A549 (cell line): Measurements from ENCODE around the gene TEKT3. TPM values are rescaled to one million over a fixed set of nuclear protein-coding genes. Genes with fewer than 3 reads are reported as not detected.
A peak's percentile ranks its signal among the peaks of the same experiment; 100 is the strongest.

Experiments used
- ATAC-seq, 2 experiments: fragments of 200-7000 bp in 1 of 2; fragments of >200 bp in 1 of 2; cut with Nextera tagmentation in 1 of 2; cut with Tn5 transposase in 1 of 2; 3 replicates each; pipeline versions ENCODE4 v1.8.0 to v1.9.1; 2018 to 2020; ENCODE audit warnings: mild to moderate bottlenecking in 1 of 2, moderate library complexity in 1 of 2
- CTCF ChIA-PET: fragments of 300-600 bp; sonication (Branson Sonifier 250); formaldehyde crosslinking; extraction: SDS; loops from one replicate; lab custom pipeline; 2021; ENCODE audit warnings: antibody characterized with exemption, inconsistent platforms; lab: Yijun Ruan, JAX
- POLR2A ChIA-PET: fragments of 350-600 bp; formaldehyde crosslinking; extraction: SDS; loops from one replicate; lab custom pipeline; 2021; ENCODE audit warnings: antibody characterized with exemption, inconsistent platforms; lab: Yijun Ruan, JAX
- DNase-seq, 2 experiments: peaks; one replicate each; pipeline versions ENCODE4 v3.0.0 to v3.0.0-alpha.2; 2011 to 2016; ENCODE audit warnings: low read depth in 1 of 2, low spot score in 1 of 2
- FAIRE-seq: peaks from 2 replicates; lab custom pipeline; 2011; peaks lifted over from hg19 to GRCh38; lab: Jason Lieb, UNC
- H3K27ac ChIP-seq, 2 experiments: fragments of >200 bp; sonication (Bioruptor Twin); formaldehyde crosslinking; 3 replicates each; pipeline ENCODE4 v1.5.1; 2016 to 2017
- H3K4me1 ChIP-seq: fragments of >200 bp; sonication (Bioruptor Twin); formaldehyde crosslinking; 3 replicates; pipeline ENCODE4 v1.6.1; 2016
- H3K4me2 ChIP-seq: fragments of >200 bp; sonication (Bioruptor Twin); formaldehyde crosslinking; 3 replicates; pipeline ENCODE4 v1.6.1; 2016
- H3K4me3 ChIP-seq: fragments of >200 bp; sonication (Bioruptor Twin); formaldehyde crosslinking; 3 replicates; pipeline ENCODE4 v1.5.1; 2016
- H3K9me3 ChIP-seq: fragments of >200 bp; sonication (Bioruptor Twin); formaldehyde crosslinking; 3 replicates; pipeline ENCODE4 v1.6.1; 2016
- CBX8 ChIP-seq: fragments of 200-600 bp; sonication (generic); IDR thresholded peaks from 2 replicates; pipeline ENCODE4 v1.6.1; 2016
- CEBPB ChIP-seq, 2 experiments: fragments of >200 bp in 1 of 2; sonication (Bioruptor Twin) in 1 of 2; formaldehyde crosslinking in 1 of 2; IDR thresholded peaks; 2 replicates each; pipeline ENCODE4 v1.6.1; 2012 to 2016
- CHD4 ChIP-seq: fragments of 200-600 bp; sonication (generic); IDR thresholded peaks from 2 replicates; pipeline ENCODE4 v1.6.1; 2016; ENCODE audit warnings: antibody characterized with exemption, mild to moderate bottlenecking, borderline replicate concordance
- E2F6 ChIP-seq: IDR thresholded peaks from 2 replicates; pipeline ENCODE4 v1.6.1; 2012; ENCODE audit warnings: low read depth, borderline replicate concordance
- EHF ChIP-seq: fragments of 250-450 bp; sonication (Bioruptor Pico); IDR thresholded peaks from 2 replicates; pipeline ENCODE4 v1.5.0; 2020; ENCODE audit warnings: mild to moderate bottlenecking
- EHMT2 ChIP-seq: fragments of 200-600 bp; sonication (generic); IDR thresholded peaks from 2 replicates; pipeline ENCODE4 v1.6.1; 2016; ENCODE audit warnings: antibody characterized with exemption, low read depth, mild to moderate bottlenecking, moderate library complexity
- EP300 ChIP-seq, 2 experiments: fragments of >200 bp; sonication (Bioruptor Twin); formaldehyde crosslinking; IDR thresholded peaks; 2 replicates in 1 of 2; 3 replicates in 1 of 2; pipeline ENCODE4 v1.6.1; 2016 to 2017
- ESRRA ChIP-seq: fragments of 150-350 bp; IDR thresholded peaks from 2 replicates; pipeline ENCODE4 v1.6.1; 2014; ENCODE audit warnings: mild to moderate bottlenecking, low read length, borderline replicate concordance
- FOXS1 ChIP-seq: fragments of 250-450 bp; sonication (Bioruptor Pico); IDR thresholded peaks from 2 replicates; pipeline ENCODE4 v1.5.0; 2020; ENCODE audit warnings: mild to moderate bottlenecking, moderate library complexity
- HEYL ChIP-seq: fragments of 250-450 bp; sonication (Bioruptor Pico); IDR thresholded peaks from 2 replicates; pipeline ENCODE4 v1.8.0; 2021; ENCODE audit warnings: mild to moderate bottlenecking, moderate library complexity
- HOXA7 ChIP-seq: fragments of 250-450 bp; sonication (Bioruptor Pico); IDR thresholded peaks from 2 replicates; pipeline ENCODE4 v1.5.0; 2020; ENCODE audit warnings: mild to moderate bottlenecking, moderate library complexity
- HOXB13 ChIP-seq: fragments of 250-450 bp; sonication (Bioruptor Pico); IDR thresholded peaks from 2 replicates; pipeline ENCODE4 v1.5.0; 2020; ENCODE audit warnings: low read depth, mild to moderate bottlenecking, moderate library complexity
- HOXB5 ChIP-seq: fragments of 250-450 bp; sonication (Bioruptor Pico); IDR thresholded peaks from 2 replicates; pipeline ENCODE4 v1.5.0; 2020; ENCODE audit warnings: mild to moderate bottlenecking, moderate library complexity
- JUN ChIP-seq, 2 experiments: fragments of >200 bp; sonication (Bioruptor Twin); formaldehyde crosslinking; IDR thresholded peaks; 2 replicates in 1 of 2; 3 replicates in 1 of 2; pipeline ENCODE4 v1.6.1; 2016 to 2017
- KDM1A ChIP-seq: fragments of 200-600 bp; sonication (generic); IDR thresholded peaks from 2 replicates; pipeline ENCODE4 v1.6.1; 2016; ENCODE audit warnings: low read depth, mild to moderate bottlenecking
- MAFK ChIP-seq: fragments of 450-650 bp; IDR thresholded peaks from 2 replicates; pipeline ENCODE4 v1.6.1; 2014; ENCODE audit not compliant: partially characterized antibody
- MAZ ChIP-seq: fragments of 150-350 bp; IDR thresholded peaks from 2 replicates; pipeline ENCODE4 v1.6.1; 2014; ENCODE audit warnings: antibody characterized with exemption, low read depth, low read length, borderline replicate concordance
- NFE2L2 ChIP-seq: fragments of 150-350 bp; conservative IDR thresholded peaks from 2 replicates; pipeline ENCODE4 v1.6.1; 2014; ENCODE audit warnings: low read length
- PBX3 ChIP-seq: IDR thresholded peaks from 2 replicates; pipeline ENCODE4 v1.6.1; 2012
- POLR2A ChIP-seq: IDR thresholded peaks from 2 replicates; pipeline ENCODE4 v1.6.1; 2012; ENCODE audit warnings: mild to moderate bottlenecking, low read length
- RNF2 ChIP-seq: fragments of 200-600 bp; sonication (generic); IDR thresholded peaks from 2 replicates; pipeline ENCODE4 v1.6.1; 2016; ENCODE audit warnings: low read depth, mild to moderate bottlenecking, antibody characterized with exemption, moderate library complexity, borderline replicate concordance
- SREBF2 ChIP-seq: fragments of 450-650 bp; IDR thresholded peaks from 2 replicates; pipeline ENCODE4 v1.6.1; 2014; ENCODE audit warnings: mild to moderate bottlenecking, moderate library complexity
- TP53 ChIP-seq: fragments of 250-450 bp; sonication (Bioruptor Pico); IDR thresholded peaks from 2 replicates; pipeline ENCODE4 v1.5.0; 2021; ENCODE audit warnings: mild to moderate bottlenecking, moderate library complexity
- ZSCAN20 ChIP-seq: fragments of 250-450 bp; sonication (Bioruptor Pico); IDR thresholded peaks from 2 replicates; pipeline ENCODE4 v1.8.0; 2022; ENCODE audit warnings: mild to moderate bottlenecking, moderate library complexity
- WGBS: methylation state at CpG from one replicate; pipeline ENCODE4 v1.1.6; 2017; ENCODE audit errors: missing lambda C conversion rate; 5-methylcytosine and 5-hydroxymethylcytosine counted together
- polyA plus RNA-seq, 4 experiments: library from polyadenylated mRNA; depleted of rRNA in 3 of 4; stranded (reverse); fragments of >200 nt; fragmentation: RNase III in 1 of 4; extraction: RNeasy Plus Mini Kit Qiagen cat#74134 plus additional on column Dnase treatment in 1 of 4; gene quantifications; 2 replicates in 3 of 4; 3 replicates in 1 of 4; pipeline ENCODE4 v1.2.3, GENCODE V29; 2011 to 2017
- TF ChIP-seq, protein P1 (sequence below): fragments of >200 bp; sonication (Bioruptor Twin); formaldehyde crosslinking; IDR thresholded peaks from 2 replicates; pipeline ENCODE4 v1.6.1; 2016
- TF ChIP-seq, protein P2 (sequence below): fragments of 250-450 bp; sonication (Bioruptor Pico); IDR thresholded peaks from 2 replicates; pipeline ENCODE4 v1.5.0; 2021; ENCODE audit warnings: mild to moderate bottlenecking, moderate library complexity, borderline replicate concordance
- TF ChIP-seq, protein P3 (sequence below): fragments of >200 bp; sonication (Bioruptor Twin); formaldehyde crosslinking; IDR thresholded peaks from 3 replicates; pipeline ENCODE4 v1.6.1; 2016
- TF ChIP-seq, protein P4 (sequence below): fragments of 250-450 bp; sonication (Bioruptor Pico); IDR thresholded peaks from 2 replicates; pipeline ENCODE4 v1.5.0; 2020; ENCODE audit warnings: low read depth, mild to moderate bottlenecking, moderate library complexity
- TF ChIP-seq, protein P5 (sequence below): fragments of 450-650 bp; IDR thresholded peaks from 2 replicates; pipeline ENCODE4 v1.6.1; 2014; ENCODE audit warnings: antibody characterized with exemption
- TF ChIP-seq, protein P6 (sequence below): fragments of >200 bp; sonication (Bioruptor Twin); formaldehyde crosslinking; IDR thresholded peaks from 3 replicates; pipeline ENCODE4 v1.5.1; 2016

Gene TEKT3
- polyA plus RNA-seq, 2 of the 4 experiments (the other 2 are of a cell fraction) = 0.17 to 0.21 TPM

DNA sequence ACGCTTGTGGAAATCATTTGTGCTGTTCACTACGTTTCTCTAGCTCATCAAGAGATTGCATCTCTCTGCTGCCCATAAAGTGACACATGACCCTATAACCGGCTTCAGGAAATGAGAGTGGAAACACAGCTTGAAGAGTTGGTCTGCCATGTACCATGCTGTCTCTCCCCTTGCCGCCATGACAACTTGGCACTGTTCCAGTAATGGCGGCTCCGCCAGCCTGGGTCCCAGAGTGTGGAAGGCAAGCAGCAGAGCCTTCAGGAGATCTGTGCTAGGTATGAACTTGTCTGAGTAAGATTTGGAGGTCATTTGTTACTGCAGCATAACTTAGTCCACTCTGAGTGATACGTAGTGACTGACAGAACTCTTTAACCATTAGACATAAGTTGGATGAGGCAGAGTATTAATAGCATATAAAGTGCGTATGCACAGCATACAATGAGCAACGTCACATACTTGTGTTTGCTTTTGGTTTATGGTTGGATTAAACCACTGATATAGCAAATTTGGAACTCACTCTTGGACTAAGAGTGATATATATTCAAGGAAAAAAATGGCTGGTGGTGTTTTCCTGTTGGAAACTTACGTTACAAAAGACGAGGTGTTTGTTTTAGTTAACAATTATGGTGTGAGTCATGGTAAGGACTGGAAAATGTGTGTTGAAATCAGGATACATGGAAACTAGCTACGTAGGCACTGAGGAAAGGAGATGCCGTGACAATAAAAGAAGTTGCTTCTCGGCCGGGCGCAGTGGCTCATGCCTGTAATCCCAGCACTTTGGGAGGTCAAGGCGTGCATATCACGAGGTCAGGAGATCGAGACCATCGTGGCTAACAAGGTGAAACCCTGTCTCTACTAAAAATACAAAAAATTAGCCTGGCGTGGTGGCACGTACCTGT lies 51.9 kb downstream of the TEKT3 start:
- CTCF ChIA-PET = interaction anchor here (1.0 to 2.0 kb wide), 3 partner anchors 26 to 214 kb away, joined by 3 to 6 read pairs (median 6); no protein-coding TSS in a partner anchor
- ATAC-seq (peak; percentile 91 to 92), DNase-seq (peak; percentile 92 to 97), FAIRE-seq (peak; percentile 99)
- WGBS = 9% methylated on average over 22 of the region's 22 CpGs
- H3K9me3 ChIP-seq = no peaks in the 10 kb centered on the region
- peak overlapping the region; percentile 33 for H3K4me3 ChIP-seq
- POLR2A ChIA-PET = interaction anchor here (1.3 to 1.6 kb wide), 2 partner anchors 11 to 27 kb away, joined by 7 to 10 read pairs; no protein-coding TSS in a partner anchor
- H3K4me1 ChIP-seq = peaks cover 21% of the 10 kb centered on the region
- peak overlapping the region; percentile 79 to 85 for H3K27ac ChIP-seq
- peak overlapping the region; percentile 72 for H3K4me2 ChIP-seq
- TF ChIP-seq, protein P1, sequence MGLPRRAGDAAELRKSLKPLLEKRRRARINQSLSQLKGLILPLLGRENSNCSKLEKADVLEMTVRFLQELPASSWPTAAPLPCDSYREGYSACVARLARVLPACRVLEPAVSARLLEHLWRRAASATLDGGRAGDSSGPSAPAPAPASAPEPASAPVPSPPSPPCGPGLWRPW = peak; percentile 79
- TF ChIP-seq HOXA7 (peak; percentile 68; the same call in 1 of the 2 replicates), FOXS1 (CRISPR knock-in tag) (peak; percentile 78), RNF2 (no peak), ZSCAN20 (CRISPR knock-in tag) (peak; percentile 90), ESRRA (no peak), CEBPB (IDR thresholded peaks at IDR 0.05) (peak; percentile 91 to 98), MAZ (no peak), PBX3 (no peak; the same call in 1 of the 2 replicates), CHD4 (no peak), SREBF2 (peak; percentile 54), EHMT2 (peak; percentile 48; the same call in 1 of the 2 replicates), EHF (CRISPR knock-in tag) (peak; percentile 33), HEYL (peak; percentile 88; the same call in 1 of the 2 replicates), NFE2L2 (no peak; the same call in 1 of the 2 replicates), HOXB13 (CRISPR knock-in tag) (peak; percentile 81; the same call in 1 of the 2 replicates), POLR2A (no peak), HOXB5 (CRISPR knock-in tag) (peak; percentile 84; the same call in 1 of the 2 replicates), MAFK (peak; percentile 95), CBX8 (no peak), E2F6 (0 out of 2 replicates have a peak, but pooled peaks have one; percentile 59), JUN (IDR thresholded peaks at IDR 0.05) (peak; percentile 87 to 94), KDM1A (no peak), EP300 (IDR thresholded peaks at IDR 0.05) (peak; percentile 74 to 79; a peak in 3 of 5 replicates), TP53 (peak; percentile 35; the same call in 1 of the 2 replicates)
- TF ChIP-seq, protein P2, sequence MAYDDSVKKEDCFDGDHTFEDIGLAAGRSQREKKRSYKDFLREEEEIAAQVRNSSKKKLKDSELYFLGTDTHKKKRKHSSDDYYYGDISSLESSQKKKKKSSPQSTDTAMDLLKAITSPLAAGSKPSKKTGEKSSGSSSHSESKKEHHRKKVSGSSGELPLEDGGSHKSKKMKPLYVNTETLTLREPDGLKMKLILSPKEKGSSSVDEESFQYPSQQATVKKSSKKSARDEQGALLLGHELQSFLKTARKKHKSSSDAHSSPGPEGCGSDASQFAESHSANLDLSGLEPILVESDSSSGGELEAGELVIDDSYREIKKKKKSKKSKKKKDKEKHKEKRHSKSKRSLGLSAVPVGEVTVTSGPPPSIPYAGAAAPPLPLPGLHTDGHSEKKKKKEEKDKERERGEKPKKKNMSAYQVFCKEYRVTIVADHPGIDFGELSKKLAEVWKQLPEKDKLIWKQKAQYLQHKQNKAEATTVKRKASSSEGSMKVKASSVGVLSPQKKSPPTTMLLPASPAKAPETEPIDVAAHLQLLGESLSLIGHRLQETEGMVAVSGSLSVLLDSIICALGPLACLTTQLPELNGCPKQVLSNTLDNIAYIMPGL = no peak; the same call in 1 of the 2 replicates
- TF ChIP-seq, protein P3, sequence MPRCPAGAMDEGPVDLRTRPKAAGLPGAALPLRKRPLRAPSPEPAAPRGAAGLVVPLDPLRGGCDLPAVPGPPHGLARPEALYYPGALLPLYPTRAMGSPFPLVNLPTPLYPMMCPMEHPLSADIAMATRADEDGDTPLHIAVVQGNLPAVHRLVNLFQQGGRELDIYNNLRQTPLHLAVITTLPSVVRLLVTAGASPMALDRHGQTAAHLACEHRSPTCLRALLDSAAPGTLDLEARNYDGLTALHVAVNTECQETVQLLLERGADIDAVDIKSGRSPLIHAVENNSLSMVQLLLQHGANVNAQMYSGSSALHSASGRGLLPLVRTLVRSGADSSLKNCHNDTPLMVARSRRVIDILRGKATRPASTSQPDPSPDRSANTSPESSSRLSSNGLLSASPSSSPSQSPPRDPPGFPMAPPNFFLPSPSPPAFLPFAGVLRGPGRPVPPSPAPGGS = peak; percentile 77; the same call in 2 of the 3 replicates
- TF ChIP-seq, protein P4, sequence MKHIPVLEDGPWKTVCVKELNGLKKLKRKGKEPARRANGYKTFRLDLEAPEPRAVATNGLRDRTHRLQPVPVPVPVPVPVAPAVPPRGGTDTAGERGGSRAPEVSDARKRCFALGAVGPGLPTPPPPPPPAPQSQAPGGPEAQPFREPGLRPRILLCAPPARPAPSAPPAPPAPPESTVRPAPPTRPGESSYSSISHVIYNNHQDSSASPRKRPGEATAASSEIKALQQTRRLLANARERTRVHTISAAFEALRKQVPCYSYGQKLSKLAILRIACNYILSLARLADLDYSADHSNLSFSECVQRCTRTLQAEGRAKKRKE (CRISPR knock-in tag) = peak; percentile 93
- TF ChIP-seq, protein P5, sequence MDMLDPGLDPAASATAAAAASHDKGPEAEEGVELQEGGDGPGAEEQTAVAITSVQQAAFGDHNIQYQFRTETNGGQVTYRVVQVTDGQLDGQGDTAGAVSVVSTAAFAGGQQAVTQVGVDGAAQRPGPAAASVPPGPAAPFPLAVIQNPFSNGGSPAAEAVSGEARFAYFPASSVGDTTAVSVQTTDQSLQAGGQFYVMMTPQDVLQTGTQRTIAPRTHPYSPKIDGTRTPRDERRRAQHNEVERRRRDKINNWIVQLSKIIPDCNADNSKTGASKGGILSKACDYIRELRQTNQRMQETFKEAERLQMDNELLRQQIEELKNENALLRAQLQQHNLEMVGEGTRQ = no peak
- TF ChIP-seq, protein P6, sequence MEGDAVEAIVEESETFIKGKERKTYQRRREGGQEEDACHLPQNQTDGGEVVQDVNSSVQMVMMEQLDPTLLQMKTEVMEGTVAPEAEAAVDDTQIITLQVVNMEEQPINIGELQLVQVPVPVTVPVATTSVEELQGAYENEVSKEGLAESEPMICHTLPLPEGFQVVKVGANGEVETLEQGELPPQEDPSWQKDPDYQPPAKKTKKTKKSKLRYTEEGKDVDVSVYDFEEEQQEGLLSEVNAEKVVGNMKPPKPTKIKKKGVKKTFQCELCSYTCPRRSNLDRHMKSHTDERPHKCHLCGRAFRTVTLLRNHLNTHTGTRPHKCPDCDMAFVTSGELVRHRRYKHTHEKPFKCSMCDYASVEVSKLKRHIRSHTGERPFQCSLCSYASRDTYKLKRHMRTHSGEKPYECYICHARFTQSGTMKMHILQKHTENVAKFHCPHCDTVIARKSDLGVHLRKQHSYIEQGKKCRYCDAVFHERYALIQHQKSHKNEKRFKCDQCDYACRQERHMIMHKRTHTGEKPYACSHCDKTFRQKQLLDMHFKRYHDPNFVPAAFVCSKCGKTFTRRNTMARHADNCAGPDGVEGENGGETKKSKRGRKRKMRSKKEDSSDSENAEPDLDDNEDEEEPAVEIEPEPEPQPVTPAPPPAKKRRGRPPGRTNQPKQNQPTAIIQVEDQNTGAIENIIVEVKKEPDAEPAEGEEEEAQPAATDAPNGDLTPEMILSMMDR = no peak
